Right renal pelvis (tissue), 4 donors: Measurements from ENCODE around the gene FGF14. TPM values are rescaled to one million over a fixed set of nuclear protein-coding genes. Genes with fewer than 3 reads are reported as not detected.

ENCODE experiments used
- DNase-seq, 4 donors: peaks; one replicate each; pipeline ENCODE4 v3.0.0-alpha.2; 2013; ENCODE audit warnings: low read depth in 4 of 4, low spot score in 3 of 4, missing footprints in 1 of 4
- polyA plus RNA-seq, 4 donors: library from polyadenylated mRNA; unstranded; fragments of 120-200 nt; gene quantifications; one replicate each; pipeline ENCODE4 v1.2.1, GENCODE V29; 2013; ENCODE audit not compliant: insufficient read length in 4 of 4

FGF14 gene
- polyA plus RNA-seq, 4 donors: 0.47 to 1.3 (median 1.0) TPM

GRCh38 chr13:101755228-101755887, 646.5 kb downstream of the FGF14 start:
- no peak for DNase-seq

DNA sequence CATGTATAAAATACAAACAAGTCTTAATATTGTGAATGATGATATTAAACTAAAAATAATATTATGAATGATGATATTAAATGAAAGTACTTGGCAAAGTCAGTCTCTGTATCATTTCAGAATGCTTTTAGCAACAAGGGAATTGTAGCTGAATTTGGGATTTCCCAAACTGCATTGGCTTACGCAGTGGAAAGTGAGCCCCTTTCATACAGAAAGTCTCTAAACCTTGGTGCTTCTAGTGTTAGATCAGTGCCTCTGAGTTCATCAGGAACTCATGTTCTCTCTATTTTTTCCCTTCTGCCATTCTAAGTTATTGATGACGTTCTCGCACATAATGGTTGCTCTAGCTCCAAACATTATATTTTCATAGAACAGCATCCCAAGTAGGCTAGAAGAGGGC, 649.4 kb downstream of the FGF14 start:
- DNase-seq: no peak

GRCh38 chr13:101751488-101751887, 650.4 kb downstream of the FGF14 start:
- DNase-seq: peak; percentile 27 to 48 (median 38)

GRCh38 chr13:101749584-101749983, 652.3 kb downstream of the FGF14 start:
- DNase-seq: no peak

DNA sequence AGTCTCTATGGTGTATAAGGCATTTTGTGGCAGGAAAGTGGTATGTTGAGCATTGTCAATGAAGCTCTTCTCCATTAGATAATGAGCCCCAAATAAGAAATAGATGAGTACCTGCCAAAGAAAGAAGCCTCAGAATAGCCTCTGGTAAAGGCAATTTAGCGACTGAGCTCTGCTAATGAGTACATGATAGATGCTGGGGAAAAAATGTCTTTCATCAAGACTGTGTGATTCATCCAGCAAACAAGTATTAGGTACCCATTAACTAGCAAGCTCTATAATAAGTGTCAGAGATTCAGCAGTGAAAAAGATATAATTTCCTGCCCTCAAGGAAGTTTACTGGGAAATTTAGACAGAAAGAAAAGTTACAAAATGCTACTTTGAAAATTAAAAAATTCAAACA, 654.8 kb downstream of the FGF14 start:
- DNase-seq: no peak

DNA sequence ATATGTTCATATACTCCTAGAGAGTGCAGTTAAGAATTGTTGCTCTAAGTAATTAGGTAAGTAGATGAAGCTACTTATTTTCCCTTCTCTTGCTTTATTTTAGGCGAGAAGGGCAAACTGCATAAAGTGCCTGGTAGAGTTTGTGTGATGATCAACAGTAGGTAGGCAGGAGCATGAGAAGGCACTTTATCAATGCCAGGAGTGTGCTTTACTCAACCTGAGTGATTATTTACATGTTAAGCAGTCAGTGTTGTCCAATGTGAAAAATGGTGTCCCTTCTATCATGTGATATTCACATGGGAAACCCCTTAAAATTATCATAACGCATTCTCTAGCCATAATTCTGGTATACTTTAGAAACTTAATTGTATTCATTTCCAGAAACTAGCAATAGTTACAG, 655.3 kb downstream of the FGF14 start:
- DNase-seq: no peak

GRCh38 chr13:101739382-101740178, 662.3 kb downstream of the FGF14 start:
- no peak for DNase-seq

DNA sequence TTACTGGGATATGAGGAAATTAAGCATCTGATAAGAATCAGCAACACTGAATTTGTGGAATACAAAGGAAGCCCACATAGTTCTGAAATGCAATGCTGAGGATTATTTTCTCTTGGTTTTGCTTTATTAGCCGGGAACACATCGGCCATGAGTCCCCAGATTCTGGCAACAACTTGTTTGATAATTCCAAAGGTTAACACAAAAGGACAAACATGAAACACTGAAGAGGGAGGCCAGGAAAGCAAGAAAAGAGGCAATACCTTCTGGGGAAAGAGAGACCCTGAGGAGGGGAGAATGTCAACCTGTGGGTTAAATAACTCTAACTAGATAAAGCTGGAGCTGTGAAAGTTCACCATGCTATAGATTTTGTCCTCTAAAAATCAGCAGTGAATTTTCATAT, 663.5 kb downstream of the FGF14 start:
- no peak for DNase-seq

- no peak for DNase-seq
Observed at GRCh38 chr13:101736566-101736965, 665.3 kb downstream of the FGF14 start.

DNA sequence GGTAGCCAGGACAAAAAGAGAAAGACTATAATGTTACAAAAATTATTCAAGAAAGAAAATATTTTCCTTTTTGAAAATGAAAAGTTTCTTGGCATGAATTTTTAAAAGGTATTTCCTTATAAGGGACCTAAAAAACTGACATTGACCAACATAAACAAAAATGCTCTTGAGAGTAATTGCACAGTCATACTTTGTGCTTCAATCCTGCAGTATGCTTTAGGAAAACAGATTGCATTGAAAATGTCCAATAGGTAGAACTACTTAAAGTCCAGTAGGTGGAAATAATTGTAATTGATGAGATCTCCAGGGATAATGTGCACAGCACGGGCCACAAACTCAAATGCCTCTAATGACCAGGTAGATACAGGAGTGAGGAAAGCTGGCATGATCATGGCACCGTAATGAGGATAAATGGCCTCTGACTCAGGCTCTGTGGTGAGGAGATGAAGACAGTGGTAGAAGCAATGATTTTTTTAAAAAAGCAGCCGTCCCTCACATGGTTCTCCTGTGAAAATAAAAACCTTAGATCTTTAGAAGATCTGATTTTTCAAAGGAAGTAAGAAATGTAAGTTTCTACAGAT, 671.3 kb downstream of the FGF14 start:
- DNase-seq: no peak

- no peak for DNase-seq
Observed at GRCh38 chr13:101728615-101729014, 673.2 kb downstream of the FGF14 start.

DNA sequence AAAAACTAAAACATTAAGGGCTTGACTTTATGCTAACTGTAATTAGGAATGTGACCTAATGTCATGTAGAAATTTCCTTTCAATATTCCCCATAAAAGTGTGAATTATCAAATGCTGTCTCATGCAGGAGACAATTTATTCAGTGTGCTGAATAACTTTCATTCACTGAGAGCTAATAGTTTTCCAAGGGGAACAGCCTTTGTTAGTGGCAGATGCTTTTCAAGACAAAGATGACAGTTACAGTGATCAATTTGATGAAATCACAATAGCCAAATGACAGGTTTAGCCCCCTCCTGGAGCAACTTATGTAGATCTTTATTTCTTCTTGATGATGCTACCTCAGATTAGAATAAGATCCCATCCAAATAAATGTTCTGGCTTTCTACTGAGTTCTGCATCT, 673.8 kb downstream of the FGF14 start:
- DNase-seq: no peak

GRCh38 chr13:101727118-101727517, 674.7 kb downstream of the FGF14 start:
- DNase-seq: no peak

DNA sequence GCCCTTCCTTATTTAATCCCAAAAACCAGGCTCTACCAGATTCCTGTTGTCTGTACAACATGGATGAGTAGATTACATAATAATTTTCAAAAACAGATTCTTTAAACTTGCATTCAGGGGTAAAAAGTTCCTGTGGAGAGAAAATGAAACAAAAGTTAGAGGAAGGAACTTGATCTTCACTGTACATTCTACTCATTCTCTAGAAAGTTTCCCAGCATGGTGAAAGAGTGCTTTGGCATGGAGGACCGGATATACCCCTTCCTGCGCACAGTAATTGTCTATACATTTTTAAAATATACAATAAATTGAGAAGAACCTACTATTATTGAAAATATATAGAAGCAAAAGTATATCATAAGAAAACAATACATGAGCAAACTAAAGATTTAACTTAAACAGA, 675.2 kb downstream of the FGF14 start:
- DNase-seq: no peak

DNA sequence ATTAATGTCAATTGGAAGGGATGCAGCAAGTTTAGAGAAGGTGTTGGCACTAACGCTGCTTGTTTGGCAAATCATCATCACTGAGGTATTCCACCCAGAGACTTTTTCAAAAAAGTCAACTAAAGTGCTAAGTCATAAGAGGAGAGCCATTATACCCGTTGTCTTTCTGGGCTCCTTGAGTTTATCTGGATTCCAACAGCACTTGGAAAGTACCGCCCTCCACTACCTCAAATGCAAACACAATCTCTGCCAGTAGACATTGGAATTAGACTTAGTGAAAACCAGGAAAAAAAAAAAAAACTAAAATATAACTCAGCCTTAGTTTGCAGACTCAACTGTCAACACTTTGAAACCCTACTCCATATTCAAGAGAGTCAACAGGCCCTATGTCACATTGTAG, 683.4 kb downstream of the FGF14 start:
- DNase-seq: no peak

GRCh38 chr13:101717353-101717752, 684.5 kb downstream of the FGF14 start:
- no peak for DNase-seq

GRCh38 chr13:101714195-101714594, 687.7 kb downstream of the FGF14 start:
- no peak for DNase-seq

GRCh38 chr13:101712026-101712348, 689.9 kb downstream of the FGF14 start:
- no peak for DNase-seq

- no peak for DNase-seq
Observed at GRCh38 chr13:101711307-101712025, 690.4 kb downstream of the FGF14 start.

DNA sequence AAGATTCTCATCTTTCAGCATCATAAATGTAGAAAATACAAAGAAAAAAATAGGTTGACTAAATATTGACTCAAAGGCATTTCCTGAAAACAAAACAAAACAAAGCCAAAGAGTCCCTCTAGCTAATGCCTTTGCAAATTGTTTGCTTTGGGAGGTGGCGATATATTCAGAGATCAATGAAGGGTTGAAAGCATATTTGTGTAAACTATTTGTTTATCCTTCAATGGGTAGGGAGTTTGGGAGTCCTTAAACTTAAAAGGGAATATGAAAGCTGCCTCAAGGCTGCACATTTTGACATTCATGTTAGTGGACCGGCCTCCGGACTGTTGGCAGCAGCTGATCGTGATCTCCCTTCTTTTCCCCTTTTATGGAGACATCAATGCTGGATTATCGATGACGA, 691.9 kb downstream of the FGF14 start:
- DNase-seq: no peak

GRCh38 chr13:101708115-101708514, 693.7 kb downstream of the FGF14 start:
- no peak for DNase-seq
